Testis (tissue), 2 donors: ENCODE results near the gene PHF2.

ENCODE experiments used
- POLR2A ChIP-seq: fragments of 450-650 bp; IDR thresholded peaks from one replicate; pipeline ENCODE4 v1.6.1; 2017; ENCODE audit warnings: antibody characterized with exemption, mild to moderate bottlenecking, moderate library complexity
- TF ChIP-seq, protein P1 (sequence below), 3 experiments: fragments of 450-650 bp in 2 of 3; fragments of 200-600 bp in 1 of 3; sonication (generic) in 1 of 3; IDR thresholded peaks; one replicate each; pipeline ENCODE4 v1.5.1; 2016 to 2019; ENCODE audit warnings: antibody characterized with exemption in 3 of 3, mild to moderate bottlenecking in 2 of 3, moderate library complexity in 1 of 3

DNA sequence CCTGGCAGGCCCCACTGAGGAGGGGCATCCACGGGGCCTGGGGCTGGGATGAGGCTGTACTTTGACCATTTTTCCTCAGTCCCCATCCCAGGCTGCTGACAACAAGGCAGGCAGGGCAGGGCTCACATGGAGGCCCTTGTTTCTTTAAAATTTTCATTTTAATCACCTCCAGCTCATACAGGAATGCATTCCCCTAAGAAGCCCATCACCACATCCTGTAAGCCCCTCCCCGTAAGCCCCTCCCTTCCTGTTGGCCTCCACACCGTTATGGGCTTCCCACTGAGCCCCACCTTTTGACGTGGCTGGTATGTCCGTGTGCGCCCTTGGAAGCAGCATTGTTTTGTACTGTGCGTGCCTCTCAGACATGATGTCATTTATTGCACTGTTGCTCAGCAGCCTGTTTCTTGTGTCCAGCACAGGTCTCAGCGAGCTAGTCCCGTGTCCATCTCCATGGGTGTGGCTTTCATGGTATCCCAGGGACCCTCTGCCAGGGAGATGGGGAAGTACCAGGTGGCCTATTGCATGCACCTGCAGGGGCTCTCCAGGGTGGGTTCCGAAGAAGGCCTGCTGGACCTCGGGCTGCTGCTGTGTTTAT lies 22.4 kb downstream of the PHF2 start:
- TF ChIP-seq, protein P1, sequence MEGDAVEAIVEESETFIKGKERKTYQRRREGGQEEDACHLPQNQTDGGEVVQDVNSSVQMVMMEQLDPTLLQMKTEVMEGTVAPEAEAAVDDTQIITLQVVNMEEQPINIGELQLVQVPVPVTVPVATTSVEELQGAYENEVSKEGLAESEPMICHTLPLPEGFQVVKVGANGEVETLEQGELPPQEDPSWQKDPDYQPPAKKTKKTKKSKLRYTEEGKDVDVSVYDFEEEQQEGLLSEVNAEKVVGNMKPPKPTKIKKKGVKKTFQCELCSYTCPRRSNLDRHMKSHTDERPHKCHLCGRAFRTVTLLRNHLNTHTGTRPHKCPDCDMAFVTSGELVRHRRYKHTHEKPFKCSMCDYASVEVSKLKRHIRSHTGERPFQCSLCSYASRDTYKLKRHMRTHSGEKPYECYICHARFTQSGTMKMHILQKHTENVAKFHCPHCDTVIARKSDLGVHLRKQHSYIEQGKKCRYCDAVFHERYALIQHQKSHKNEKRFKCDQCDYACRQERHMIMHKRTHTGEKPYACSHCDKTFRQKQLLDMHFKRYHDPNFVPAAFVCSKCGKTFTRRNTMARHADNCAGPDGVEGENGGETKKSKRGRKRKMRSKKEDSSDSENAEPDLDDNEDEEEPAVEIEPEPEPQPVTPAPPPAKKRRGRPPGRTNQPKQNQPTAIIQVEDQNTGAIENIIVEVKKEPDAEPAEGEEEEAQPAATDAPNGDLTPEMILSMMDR (IDR thresholded peaks at IDR 0.05): no peak
- TF ChIP-seq POLR2A: no peak
